Fibroblast of skin of scalp (primary cell): ENCODE results near the gene PDGFC.
A peak's percentile ranks its signal among the peaks of the same experiment; 100 is the strongest.

Experiments used
- DNase-seq: peaks from one replicate; pipeline ENCODE4 v3.0.0-alpha.2; 2013

PDGFC gene

GRCh38 chr4:156827519-156827918 lies 144.1 kb downstream of the PDGFC start:
- DNase-seq, result no peak

DNA sequence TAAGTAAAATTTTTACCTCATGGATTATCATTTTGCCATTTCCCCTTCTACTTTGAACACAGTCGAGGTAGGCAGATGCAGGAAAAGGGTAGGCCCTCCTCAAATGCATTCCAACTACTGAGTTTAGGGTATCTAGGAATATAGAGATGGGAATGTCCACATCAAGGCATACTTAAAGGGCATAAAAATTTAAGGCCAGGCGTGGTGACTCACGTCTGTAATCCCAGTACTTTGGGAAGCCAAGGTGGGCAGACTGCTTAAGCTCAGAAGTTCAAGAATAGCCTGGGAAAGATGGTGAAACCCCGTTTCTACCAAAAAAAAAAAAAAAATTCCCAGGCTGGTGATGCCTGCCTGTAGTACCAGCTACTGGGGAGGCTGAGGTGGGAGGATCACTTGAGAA lies 146.5 kb downstream of the PDGFC start:
- DNase-seq, result no peak

DNA sequence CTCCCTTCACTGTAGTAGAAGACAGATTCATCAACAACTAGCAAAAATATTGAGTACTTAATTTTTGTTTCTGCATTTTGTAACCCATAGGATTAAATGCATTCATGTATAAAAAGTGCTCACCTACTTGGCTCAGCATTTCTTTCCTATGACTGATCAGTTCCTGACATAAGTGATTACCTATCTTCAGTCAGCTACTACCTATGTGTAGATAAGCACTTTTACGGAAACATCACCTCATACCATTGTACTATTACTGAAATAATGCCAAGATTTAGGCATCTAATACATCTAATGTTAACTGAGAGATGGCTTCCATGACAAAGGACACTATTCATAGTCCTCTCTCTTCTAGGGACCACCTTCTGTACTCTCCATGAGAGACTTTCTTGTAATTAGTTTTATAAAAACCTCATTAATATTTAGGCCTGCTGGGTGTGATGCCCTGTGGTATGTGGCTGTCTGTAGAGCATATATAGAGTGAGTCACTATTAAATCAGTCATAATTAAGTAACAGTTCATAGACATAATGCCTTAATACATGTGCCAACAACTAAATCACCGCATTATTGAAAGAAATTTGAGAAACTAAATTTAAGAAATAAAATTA lies 147.0 kb downstream of the PDGFC start:
- no peak for DNase-seq

DNA sequence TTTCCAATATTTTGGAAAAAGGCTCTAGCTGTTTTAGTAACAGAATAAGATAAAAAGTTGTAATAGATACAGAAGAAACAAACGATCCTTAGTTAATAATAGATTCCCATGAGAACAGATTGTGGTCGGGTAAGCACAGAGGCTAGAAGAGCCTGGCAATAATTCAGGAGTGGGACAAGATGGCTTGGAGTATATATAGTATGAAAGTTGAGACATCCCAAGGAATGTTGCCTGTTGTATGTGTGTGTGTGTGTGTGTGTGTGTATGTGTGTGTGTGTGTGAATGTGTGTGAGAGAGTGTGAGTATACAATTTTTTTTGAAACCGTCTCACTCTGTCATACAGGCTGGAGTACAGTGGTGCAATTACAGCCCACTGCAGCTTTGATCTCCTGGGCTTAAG lies 150.7 kb downstream of the PDGFC start:
- peak; percentile 51 for DNase-seq

DNA sequence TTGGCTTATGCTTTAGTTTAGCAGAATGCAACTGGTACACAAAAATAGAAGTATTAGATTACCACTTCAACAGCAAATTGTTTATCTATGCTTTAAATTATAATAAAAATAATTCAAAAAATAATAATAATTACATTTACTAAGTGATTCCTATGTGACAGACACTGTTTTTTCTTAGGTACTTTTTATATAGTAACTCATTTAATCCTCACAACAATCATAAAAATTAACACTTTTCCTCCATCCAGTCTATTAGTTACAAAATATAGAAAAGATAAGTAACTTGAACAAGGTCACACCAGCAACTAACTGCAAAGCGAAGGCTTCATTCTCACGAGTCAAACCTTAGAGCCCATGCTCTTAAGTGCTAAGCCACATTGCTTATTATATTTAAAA lies 155.2 kb downstream of the PDGFC start:
- no peak for DNase-seq

DNA sequence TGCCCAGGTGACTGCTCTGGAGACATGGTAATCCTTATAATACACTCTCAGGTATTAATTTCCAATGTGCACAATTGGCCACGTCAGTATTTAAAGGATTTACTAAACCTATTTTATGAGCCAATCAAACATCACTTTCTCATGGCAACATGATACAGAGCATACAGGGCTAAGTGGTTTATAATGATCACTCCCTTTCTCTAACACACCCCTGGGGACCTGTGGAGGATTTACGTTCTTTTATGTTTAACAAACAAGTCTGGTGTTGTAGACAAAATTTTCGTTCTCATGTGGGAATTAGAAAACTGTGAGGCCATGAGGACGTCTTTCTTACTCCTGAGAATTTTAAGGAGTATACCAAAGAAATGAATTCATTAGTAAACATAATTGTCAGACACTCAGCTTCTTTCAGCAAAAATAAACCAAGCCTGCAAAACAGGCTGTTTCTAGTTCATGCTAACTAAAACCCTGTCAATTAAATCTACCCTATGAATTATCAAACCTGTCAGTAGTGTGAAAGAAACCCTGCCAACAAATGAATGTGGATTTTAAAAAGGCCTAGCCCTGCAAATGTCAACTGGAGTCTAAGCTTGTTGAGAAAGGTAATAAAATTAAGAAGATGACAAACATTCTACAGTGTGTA lies 155.8 kb downstream of the PDGFC start:
- no peak for DNase-seq

- DNase-seq, result no peak
These were observed 159.6 kb downstream of the PDGFC start for GRCh38 chr4:156811963-156812362.

DNA sequence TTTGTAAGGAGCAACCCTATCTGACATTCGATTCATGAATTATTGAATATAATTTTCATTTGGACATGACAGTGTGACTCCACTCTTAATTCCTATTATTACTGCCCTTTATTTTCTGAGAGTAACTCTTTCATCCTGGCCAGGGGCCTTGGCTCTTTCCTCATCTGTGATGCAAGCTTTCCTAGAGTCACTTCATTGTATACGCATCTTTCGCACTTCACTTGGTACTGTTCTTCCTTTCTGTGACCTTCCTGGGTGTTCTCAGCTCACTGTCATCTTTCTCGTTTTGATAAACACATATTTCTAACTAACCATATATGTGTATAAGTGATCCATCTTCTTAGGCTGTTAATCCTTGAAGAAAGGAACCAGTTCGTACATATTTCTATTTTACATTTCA lies 160.3 kb downstream of the PDGFC start:
- no peak for DNase-seq

DNA sequence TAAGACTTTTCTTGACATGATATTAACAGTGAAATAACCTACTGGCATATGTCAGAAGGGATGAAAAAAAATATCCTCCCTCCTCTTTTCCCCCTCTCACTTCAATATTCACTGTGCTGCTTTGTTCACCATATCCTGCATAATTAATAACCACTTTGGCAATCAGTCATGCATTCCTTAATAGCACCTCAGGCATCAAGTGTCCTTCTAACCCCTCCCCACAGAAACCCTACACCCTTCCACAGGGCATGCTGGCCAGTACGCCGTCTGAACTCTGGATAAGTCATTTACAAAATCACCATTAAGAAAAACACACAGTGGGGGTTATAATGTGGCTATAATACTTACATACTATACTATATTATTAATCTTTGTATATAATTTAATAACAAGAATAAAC lies 165.9 kb downstream of the PDGFC start:
- no peak for DNase-seq

- DNase-seq, result no peak
These were observed 168.5 kb downstream of the PDGFC start for GRCh38 chr4:156803056-156803455.

- DNase-seq, result no peak
These were observed 171.1 kb downstream of the PDGFC start for GRCh38 chr4:156800463-156800862.

DNA sequence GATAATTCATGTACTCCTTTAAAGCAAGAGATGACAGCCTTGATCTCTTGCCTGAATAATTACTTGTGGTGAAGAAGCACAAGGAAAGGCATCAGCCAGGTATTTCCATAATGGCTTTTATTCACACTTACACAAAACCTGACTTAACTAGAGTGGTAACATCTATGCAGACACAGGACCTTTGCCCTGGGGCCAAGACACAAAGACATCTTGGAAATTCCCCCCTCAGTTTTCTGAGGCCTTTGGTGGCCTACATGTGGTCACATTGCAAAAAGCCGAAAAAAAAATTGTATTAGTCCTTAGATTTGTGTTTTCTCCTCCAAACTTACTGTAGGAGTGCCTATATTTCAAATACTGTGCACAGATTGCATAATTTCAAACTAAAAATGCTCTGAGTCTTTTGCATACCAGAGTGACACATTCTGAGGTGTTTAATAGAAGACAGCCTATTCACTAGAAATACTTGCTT lies 172.4 kb downstream of the PDGFC start:
- DNase-seq, result peak; percentile 76

DNA sequence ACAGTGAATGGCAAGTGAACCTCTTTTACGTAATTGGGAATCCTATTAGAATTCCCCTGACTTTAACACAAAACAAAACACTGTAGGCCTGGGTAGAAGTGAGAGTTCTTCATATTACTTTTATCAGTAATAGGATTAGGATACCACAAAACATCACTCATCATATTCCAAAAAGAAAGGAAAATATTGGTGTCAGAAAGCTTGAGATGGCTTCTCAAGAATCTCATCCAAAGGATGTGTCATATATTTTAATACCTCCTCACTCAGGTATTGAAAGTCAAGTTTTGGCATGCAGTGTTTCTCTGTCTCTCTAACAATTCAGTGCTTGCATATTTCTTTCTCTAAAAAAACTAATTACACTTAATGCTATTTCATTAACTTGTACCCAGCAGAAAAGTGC lies 173.2 kb downstream of the PDGFC start:
- no peak for DNase-seq

GRCh38 chr4:156797206-156797605 lies 174.4 kb downstream of the PDGFC start:
- DNase-seq, result no peak

- no peak for DNase-seq
These were observed 175.9 kb downstream of the PDGFC start for GRCh38 chr4:156795727-156796126.

- DNase-seq, result no peak
These were observed 176.7 kb downstream of the PDGFC start for GRCh38 chr4:156794863-156795262.

DNA sequence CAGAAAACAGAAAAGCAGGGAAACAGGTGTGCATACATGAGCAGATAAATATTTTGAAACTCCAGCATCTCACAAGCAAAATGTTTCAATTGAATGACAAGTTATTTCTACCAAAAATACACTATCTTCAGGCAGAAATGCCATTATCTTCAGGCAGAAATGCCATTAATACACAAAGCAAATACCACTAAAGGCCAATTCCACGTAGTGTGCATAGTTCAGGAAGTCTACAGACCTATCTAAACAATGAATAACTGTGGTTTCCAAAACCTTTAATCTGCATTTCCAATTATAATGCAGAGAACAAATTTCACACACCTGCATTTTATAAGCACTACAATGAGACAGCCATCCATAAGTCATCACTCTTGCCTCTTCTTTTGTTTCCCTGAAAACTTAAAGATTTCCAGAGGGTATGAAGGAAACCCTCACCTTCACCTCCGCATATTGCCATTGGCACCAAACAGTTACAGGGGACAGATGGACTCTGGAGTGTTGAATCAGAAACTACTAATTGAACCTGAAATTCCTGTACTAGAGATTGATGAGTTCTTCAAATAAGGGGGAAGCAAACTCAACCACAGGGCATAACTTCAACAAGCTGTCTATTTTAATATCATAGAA lies 179.0 kb downstream of the PDGFC start:
- no peak for DNase-seq

DNA sequence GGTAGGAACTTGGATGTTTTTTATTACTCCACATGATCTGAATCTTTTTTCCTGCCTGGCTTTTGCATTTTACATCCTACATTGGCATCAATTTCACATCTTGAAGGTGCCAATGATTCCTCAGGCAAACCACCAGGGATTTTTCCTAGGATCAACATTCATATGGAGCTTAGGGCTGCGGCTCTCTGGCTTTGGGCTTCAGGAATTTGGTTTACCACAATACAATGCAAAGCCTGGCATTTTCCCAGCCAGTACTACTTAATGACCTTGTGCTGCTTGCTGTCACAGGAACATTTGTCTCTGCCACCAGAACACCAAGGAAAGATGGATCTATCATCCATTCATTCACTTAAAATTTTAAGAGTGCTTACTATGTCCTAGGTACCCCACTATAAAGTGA lies 180.7 kb downstream of the PDGFC start:
- peak; percentile 95 for DNase-seq

DNA sequence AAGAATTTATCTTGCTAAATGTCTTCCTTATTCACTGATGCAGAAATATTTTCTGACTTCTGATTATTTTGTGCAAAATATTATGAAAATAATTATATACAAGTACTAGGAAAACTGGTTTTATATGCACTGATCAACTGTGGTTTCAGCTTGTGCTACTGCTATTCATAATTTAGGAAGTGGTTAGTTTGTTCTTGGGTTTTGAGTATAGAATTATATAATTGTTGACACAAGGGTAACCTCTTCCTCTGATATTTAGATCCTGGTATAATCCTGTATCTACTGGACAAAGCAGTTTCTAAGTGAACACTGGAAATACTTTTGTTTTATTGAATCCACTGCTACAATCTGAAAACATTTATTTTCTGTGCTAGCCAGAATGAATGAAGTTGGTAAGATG lies 182.8 kb downstream of the PDGFC start:
- no peak for DNase-seq

GRCh38 chr4:156786713-156787112 lies 184.9 kb downstream of the PDGFC start:
- no peak for DNase-seq

DNA sequence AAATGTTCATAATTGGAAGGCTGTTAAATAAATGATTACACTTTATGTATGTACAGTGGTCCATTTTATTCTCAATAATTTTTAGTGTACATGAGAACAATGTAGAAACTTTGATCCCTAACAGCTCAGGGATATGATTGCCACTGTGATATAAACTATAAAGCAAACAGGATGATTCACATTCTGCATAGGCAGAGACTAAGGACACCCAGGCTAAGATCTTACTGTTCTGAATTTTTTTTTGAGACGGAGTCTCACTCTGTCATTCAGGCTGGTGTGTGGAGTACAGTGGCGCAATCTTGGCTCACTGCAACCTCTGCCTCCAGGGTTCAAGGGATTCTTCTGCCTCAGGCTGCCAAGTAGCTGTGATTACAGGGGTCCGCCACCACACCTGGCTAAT lies 186.6 kb downstream of the PDGFC start:
- DNase-seq, result no peak

GRCh38 chr4:156783966-156784365 lies 187.6 kb downstream of the PDGFC start:
- no peak for DNase-seq

GRCh38 chr4:156782491-156782890 lies 189.1 kb downstream of the PDGFC start:
- DNase-seq, result no peak

DNA sequence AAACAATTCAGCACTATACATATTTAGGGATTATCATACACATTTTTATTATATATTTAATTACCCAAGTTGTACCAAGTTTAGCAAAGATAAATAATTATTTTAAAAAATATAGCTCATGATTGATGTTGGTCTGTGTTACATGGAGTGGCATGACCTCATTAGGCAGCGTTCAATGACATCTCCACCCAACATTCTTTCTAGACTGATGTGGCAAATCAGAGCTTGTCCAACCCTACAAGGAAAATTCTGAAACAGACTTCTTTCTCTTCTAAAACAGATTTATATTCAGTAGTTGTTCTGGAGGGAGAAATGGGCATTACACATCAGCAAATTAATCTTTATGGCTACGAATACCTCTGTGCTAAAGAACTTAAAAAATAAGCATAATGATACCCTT lies 189.7 kb downstream of the PDGFC start:
- peak; percentile 64 for DNase-seq
